Stimulated activated CD4-positive, alpha-beta T cell treated with anti-CD3 and anti-CD28 coated beads, Interleukin-1b, Interleukin-23, amount 100 ng/mL, for 48 hours (primary cell): ENCODE results near the gene EGR2.

Experiments used
- DNase-seq: peaks from one replicate; pipeline ENCODE4 v3.0.0-alpha.2; 2020

The EGR2 gene

GRCh38 chr10:62816331-62817120, at the start of gene EGR2:
Gene EGR2, minus strand, starts transcription at chr10:62816366. Its CDS starts 337 bp downstream, at chr10:62816029.
- DNase-seq = peak; percentile 96

DNA sequence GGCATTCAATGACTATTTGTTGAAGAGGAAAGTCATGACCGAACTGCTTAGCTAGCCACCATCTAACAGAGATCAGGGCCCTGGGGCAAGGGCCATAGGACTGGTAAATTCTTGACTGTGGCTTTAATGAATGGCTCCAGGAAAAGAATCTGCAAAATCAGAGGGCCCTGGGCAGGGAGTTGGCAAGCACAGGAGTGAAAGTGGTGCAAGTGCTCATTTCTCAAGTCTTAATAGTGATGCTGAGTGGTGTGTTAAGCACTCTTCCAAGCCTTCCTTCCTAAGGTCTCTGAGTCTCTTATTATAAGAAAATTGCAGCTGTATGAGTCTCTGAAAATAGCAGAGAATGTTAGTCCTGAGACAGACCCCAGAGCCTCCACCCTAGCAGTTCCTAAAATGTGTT, 46.3 kb upstream of the EGR2 start:
- DNase-seq = no peak

DNA sequence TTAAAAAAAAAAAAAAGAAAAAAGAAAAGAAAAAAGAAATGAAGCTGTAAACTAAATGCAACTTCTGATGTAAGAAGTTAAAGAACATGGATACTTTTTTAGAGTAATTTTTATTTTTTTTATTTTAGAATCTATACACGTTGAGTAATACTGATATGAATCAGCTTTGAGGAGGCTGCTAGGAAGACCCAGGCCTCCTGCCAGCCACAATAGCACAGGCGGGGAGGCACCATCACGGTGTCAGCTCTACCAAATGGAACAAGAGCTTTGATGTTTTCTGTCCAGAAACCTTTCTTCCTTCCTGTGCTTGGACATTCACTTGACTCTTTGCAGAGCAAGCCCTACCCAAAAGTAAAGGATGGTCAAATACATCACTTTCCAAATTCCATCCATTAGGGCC, 45.3 kb upstream of the EGR2 start:
- peak; percentile 16 for DNase-seq

DNA sequence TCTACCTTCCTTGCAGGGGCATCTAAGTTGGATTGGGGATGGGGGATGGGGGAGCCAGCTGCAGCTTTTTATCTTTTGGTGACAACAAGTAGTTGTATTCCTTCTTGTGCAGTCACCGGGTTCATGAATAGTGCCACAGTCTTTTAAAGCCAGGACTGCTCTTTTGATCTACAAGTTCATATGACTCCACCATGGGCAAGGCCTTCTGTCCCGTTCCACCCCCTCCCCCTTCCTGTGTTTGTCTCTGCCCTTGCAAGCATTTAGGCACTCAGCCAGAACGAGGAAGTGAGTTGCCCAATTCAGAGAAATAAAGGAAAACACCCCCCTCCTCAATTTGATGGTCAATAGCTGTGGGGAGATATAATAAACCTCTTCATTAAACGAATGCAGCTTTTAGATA, 44.8 kb upstream of the EGR2 start:
- no peak for DNase-seq

DNA sequence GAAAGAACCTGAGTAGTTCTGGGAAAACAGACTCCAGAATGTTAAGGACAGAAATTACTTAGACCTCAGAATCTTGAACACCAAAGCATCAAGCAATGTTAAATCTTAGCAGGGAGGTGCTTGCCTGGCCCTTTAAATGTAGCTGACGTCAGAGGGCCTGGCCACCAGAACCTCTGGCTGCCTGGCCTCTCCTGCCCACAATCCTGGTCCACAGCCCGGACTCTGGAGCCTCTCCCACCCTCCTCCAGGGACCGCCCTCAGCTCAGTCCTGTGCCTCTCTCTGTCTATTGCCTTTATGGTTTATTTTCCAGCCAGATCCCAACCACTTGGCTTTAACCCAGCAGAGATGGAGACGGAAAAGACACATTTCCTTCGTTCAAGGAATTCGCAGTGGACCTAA, 42.2 kb upstream of the EGR2 start:
- no peak for DNase-seq

DNA sequence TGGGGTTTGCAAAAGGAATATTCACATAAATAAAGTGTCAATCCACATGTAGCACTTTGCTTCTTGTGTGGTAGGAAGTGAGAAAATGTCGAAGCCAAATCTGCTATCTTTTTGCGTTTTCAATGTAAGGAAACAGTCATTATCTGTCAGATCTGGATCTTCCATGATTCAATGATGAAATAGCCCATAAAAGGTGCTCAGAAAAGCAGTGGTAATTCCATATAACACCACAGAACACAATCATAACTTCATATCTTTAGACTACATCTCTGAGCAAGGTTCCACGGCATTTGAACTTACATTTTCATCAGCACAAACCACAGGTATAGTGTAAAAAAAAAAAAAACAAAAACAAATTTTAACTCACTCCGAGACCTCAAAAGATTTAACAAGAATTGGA, 39.9 kb upstream of the EGR2 start:
- DNase-seq = no peak

- DNase-seq = peak; percentile 66
Observed at GRCh38 chr10:62853710-62854109, 37.5 kb upstream of the EGR2 start.

GRCh38 chr10:62852961-62853702, 37.0 kb upstream of the EGR2 start:
- DNase-seq = peak; percentile 56

DNA sequence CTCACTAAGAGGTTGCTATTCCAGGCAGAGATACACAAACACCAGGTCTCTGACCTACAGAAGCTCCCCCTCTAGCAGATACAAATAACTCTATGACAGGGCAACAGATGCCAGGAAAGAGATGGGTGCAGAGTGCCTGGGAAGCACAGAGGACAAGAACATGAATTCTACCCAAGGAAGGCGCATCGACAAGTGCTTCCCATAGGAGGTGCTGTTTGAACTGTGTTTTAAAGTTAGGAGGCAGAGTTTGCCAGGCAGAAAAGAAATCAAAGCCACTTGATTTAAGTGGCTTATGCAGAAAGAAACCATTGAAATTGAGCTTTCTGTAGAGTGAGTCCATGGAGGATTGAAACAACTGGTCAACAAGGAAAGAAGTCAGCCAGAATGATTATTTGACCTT, 35.3 kb upstream of the EGR2 start:
- DNase-seq = peak; percentile 40

DNA sequence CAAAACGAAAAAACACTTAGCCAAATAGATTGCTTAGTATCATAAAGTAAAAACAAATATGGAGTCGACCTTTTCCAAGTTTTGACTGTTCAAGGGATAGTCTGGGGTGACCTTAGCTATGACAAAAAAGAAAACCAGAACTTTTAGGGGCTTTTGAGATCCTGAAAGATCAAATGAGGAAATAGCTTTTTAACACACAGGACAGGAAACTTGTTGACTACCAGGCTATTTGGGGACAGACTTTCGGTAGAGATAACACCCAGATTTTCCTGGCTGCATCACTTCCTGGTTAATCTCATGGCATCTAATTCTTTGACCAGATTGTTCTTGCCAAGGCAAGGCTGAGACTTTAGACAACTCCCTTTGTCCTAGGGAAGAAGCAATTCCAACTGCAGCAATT, 34.5 kb upstream of the EGR2 start:
- no peak for DNase-seq

DNA sequence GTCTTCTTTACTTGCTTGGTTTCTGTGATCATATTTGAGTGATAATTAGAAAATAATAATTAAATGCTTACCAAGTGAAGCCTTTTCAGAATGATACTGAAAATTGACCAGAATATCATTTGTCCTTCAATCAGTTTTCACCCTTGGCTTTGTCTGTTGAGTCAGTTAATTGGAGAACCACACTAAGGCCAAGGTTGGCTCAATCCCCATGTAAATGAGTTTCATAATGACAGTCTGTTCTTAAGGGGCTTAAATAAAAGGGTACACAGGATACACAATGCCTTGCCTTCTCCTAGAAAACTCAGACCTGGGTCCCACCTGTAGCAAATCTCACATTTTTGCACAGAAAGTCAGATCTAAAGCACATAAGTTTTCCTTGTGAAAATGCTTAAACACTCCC, 31.3 kb upstream of the EGR2 start:
- no peak for DNase-seq

DNA sequence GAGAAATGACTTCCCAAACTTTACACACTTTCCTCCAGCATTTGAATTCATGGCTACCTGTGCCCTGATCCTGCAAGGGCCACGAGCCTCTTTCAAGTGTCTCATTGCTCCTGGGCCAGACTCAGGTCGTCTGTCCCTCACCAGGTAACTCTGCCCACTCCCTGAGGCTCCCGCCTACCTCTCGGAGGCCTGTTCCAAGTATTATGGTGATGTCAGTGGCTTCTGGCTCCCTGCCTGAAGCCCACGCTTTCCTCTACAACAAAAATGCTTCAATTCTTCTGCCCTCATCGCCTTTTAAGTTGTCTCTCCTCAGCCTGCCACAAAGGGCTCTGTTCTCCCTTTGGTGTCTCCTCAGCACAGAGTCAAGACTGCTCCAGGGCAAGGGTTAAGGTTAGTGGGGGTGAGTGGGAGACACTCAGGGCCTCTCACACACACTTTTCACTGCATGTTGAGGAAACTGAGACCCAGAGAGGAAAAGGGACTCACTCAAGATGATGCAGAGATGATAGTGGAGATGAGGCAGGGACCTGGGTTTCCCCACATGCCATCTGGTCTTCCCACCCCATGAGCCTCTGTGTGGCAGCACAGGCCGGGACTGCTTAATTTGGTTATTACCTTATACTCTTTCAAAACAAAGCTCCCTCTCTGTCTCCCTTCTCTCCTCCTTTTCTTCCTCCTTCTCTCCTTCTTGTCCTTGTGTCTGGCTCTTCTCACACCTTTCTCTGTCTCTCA, 28.3 kb upstream of the EGR2 start:
- peak; percentile 29 for DNase-seq

- DNase-seq = peak; percentile 9
Observed at GRCh38 chr10:62843600-62843999, 27.4 kb upstream of the EGR2 start.

- no peak for DNase-seq
Observed at GRCh38 chr10:62842983-62843382, 26.8 kb upstream of the EGR2 start.

DNA sequence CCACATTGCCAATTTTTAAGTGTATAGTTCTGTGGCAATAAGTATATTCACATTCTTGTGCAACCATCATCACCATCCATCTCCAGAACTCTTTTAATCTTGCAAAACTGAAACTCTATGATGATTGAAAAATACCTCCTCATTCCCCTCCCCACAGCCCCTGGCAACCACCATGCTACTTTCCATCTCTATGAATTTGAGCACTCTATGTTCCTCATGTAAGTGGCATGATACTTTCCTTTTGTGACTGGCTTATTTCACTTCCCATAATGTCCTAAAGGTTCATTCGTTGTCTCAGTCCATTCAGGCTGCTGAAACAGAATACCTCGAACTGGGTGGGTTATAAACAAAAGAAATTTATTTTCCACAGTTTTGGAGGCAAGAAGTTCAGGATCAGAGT, 23.4 kb upstream of the EGR2 start:
- DNase-seq = no peak

- no peak for DNase-seq
Observed at GRCh38 chr10:62831346-62831745, 15.2 kb upstream of the EGR2 start.

- DNase-seq = no peak
Observed at GRCh38 chr10:62830679-62831078, 14.5 kb upstream of the EGR2 start.

DNA sequence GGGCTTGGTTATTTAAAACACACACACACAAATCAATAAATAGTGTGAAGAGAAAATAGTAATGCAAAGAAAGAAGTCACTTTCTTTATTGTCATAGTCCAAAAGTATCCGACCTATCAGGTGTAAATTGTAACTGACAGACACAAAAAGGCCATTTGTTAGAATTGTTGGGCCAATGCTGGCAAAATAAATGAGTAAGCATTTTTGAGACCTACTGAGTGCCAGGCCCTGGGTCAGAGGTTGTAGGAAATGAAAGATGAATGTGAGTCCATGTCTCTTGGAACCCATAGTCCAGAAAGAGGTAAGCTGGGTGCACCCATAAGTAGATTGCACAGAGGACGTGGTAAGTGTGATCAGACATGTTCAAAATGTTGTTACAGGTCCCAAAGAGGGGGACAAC, 13.5 kb upstream of the EGR2 start:
- DNase-seq = no peak

DNA sequence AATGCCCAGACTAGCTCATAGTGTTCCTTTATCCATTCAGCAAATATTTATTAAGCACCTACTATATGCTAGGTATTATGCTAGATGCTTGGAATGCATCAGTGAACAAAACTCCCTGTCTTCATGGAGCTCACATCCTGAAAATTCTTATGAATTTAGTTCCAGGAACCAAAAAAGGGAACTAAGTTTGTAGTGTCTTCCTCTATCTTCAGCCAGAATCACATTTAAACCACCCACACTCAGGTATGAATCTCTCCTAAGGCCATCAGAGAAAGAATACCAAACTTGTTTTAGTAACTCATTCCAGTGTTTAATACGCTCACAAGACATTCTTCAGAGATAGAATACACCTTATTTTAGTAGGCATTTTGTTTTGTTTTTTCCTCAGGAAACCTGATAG, 10.1 kb upstream of the EGR2 start:
- no peak for DNase-seq

DNA sequence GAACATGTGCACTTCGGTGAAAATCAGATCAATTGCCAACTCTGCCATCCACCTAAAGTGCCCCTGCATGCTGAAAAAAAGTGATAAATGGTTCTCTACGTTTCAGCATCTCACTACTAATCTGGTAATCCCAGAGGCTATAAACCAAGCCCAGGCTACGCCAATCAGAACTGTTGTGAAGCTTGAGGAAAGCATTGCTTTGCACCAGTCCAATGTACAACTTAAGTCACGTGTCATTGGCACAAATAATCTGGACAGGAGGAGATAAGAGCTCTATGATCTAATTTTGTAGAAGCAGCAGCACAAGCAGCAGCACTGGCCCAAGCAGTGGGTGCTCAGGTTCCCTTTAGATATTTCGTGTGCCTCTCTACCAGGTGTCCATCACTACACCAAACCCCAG, 4.4 kb upstream of the EGR2 start:
- no peak for DNase-seq

DNA sequence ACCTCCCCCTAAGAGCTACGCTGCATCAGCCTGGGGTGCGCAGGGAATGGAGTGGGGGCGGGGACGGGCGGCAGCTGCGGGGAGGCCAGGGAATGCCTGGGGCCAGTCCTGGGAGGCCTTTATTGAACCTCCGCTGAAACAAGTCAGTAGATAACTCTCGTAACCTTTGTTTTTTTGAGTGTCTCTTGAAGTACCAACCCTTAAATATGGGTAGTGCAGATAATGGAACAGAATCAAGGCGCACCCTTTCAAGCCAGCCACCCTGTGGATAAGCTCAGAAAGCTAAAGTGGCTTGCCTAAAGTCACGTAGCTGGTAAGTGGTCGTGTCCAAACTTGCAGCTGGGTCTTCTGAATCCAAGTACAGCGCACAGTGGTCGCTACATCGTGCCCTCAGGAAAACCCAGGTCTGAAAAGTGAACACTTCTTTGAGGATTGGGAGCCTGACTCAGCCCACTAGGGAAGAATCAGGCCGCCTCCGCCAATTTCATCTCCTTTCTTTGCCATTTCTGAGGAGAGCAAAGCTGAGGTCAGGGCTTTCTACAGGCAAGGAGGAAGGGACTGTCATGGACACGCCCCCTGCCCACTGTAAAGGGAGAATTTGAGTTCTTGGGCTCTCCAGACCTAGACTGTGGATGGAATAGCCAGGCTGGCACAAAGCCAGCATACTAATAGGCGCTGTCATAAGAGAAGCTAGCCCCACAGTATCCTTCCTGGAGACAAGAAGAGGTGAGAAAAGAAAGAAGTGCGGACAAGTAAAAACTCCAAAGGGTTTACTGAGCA, 3.2 kb upstream of the EGR2 start:
- DNase-seq = peak; percentile 5

DNA sequence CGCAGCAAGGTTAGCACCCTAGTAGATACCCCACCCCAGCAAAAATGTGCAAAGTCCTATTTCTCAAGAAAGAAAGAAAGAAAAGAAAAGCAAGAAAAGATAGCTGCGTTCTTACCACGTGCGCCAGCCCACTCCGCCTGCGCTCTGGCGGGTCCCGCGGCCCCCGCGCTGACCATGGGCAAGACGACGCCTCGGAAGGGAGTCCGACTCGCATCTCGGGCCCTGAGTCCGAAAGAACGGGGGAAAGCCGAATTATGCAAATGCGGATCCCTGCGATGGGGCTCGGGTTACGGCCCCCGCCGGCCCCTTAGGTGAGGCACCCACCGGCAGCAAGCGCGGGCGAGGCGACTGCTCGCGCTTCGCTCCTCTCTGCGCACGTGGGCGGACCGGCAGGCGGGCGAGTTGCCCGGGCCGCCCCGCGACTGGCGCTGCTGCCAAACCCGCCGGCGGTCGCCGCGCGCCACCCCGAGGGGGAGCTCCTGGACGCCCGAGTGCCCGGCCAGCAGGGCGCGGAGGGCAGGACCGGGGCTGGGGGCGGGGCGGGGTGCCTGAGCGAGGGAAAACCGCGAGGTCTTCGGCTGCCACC, 2.4 kb upstream of the EGR2 start:
- peak; percentile 57 for DNase-seq
